HepG2 (cell line): Measurements from ENCODE around the gene PRSS2. TPM values are rescaled to one million over a fixed set of nuclear protein-coding genes. Genes with fewer than 3 reads are reported as not detected.
"Not testable (repeated sequence)": the region's sequence is repeated elsewhere in the genome, so short reads cannot be mapped to it uniquely, and the experiment has no call there.

Experiments used
- ATAC-seq: fragments of 200-7000 bp; cut with Tn5 transposase; 3 replicates; pipeline ENCODE4 v1.9.1; 2020; ENCODE audit warnings: mild to moderate bottlenecking, moderate library complexity
- BruUV-seq: library from RNA; stranded (reverse); fragments of 400-500 nt; replicated peaks from 2 replicates; lab custom pipeline; 2021; lab: Mats Ljungman, UMichigan
- CTCF ChIA-PET: fragments of 300-600 bp; formaldehyde crosslinking; extraction: SDS; loops from one replicate; lab custom pipeline; 2021; ENCODE audit warnings: low total read pairs, inconsistent platforms, low intra/inter-chr PET ratio; lab: Yijun Ruan, JAX
- POLR2A ChIA-PET: fragments of 350-600 bp; sonication (Branson Sonifier 250); formaldehyde crosslinking; loops from one replicate; lab custom pipeline; 2020; ENCODE audit warnings: antibody characterized with exemption, inconsistent platforms; lab: Yijun Ruan, JAX
- DNase-seq: peaks from one replicate; pipeline ENCODE4 v3.0.0-alpha.2; 2015; ENCODE audit warnings: low spot score
- FAIRE-seq: peaks from 3 replicates; lab custom pipeline; 2011; peaks lifted over from hg19 to GRCh38; lab: Jason Lieb, UNC
- H2AFZ ChIP-seq: one replicate; pipeline ENCODE4 v1.6.1; 2011; ENCODE audit warnings: low read length, inconsistent platforms
- H3K27ac ChIP-seq: fragments of 300-600 bp; 3 replicates; pipeline ENCODE4 v1.8.0; 2011; ENCODE audit warnings: mixed run types, mild to moderate bottlenecking, mixed read lengths, low read length, inconsistent platforms; ENCODE audit not compliant: insufficient read depth; ENCODE audit errors: extremely low read length
- H3K27me3 ChIP-seq, 2 experiments: fragments of 200-600 bp in 1 of 2; 2 replicates in 1 of 2; 3 replicates in 1 of 2; pipeline versions ENCODE4 v1.6.0 to v1.8.0; 2011; ENCODE audit warnings: low read length in 2 of 2, mild to moderate bottlenecking in 2 of 2, moderate library complexity in 2 of 2, inconsistent platforms in 1 of 2; ENCODE audit not compliant: insufficient read depth in 2 of 2, control insufficient read depth in 1 of 2
- H3K36me3 ChIP-seq, 2 experiments: fragments of 200-600 bp in 1 of 2; replicated peaks in 1 of 2; 2 replicates in 1 of 2; 3 replicates in 1 of 2; pipeline versions ENCODE4 v1.5.1 to v1.8.0; 2011; ENCODE audit warnings: low read length in 2 of 2, inconsistent platforms in 1 of 2; ENCODE audit not compliant: insufficient read depth in 2 of 2, control insufficient read depth in 1 of 2
- H3K4me1 ChIP-seq: 2 replicates; pipeline ENCODE4 v1.5.1; 2012; ENCODE audit warnings: low read length, inconsistent platforms; ENCODE audit not compliant: insufficient read depth
- H3K4me2 ChIP-seq: 2 replicates; pipeline ENCODE4 v1.6.0; 2011; ENCODE audit warnings: low read depth, low read length, inconsistent platforms
- H3K4me3 ChIP-seq, 3 experiments: fragments of 200-600 bp in 1 of 3; sonication (generic), shearing (Covaris generic) in 1 of 3; replicated peaks in 1 of 3; 2 replicates each; pipeline ENCODE4 v1.5.1; 2011 to 2016; ENCODE audit warnings: low read length in 3 of 3, inconsistent platforms in 2 of 3, low read depth in 2 of 3, mild to moderate bottlenecking in 2 of 3, control low read depth in 1 of 3, mixed read lengths in 1 of 3; ENCODE audit not compliant: insufficient read depth in 1 of 3
- H3K79me2 ChIP-seq: one replicate; pipeline ENCODE4 v1.6.1; 2011; ENCODE audit warnings: low read length, inconsistent platforms; ENCODE audit not compliant: insufficient read depth
- H3K9ac ChIP-seq: 2 replicates; pipeline ENCODE4 v1.6.0; 2011; ENCODE audit warnings: mild to moderate bottlenecking, low read depth, low read length, inconsistent platforms; ENCODE audit not compliant: insufficient read depth
- H3K9me3 ChIP-seq: 2 replicates; pipeline ENCODE4 v1.5.1; 2012; ENCODE audit warnings: mild to moderate bottlenecking, low read length
- H4K20me1 ChIP-seq: 2 replicates; pipeline ENCODE4 v1.6.0; 2011; ENCODE audit warnings: inconsistent platforms, mild to moderate bottlenecking, low read length, moderate library complexity; ENCODE audit not compliant: insufficient read depth
- CBX1 ChIP-seq: IDR thresholded peaks from one replicate; pipeline ENCODE4 v1.6.1; 2016; ENCODE audit warnings: antibody characterized with exemption, low read depth
- HDAC1 ChIP-seq: sonication (generic); formaldehyde crosslinking; IDR thresholded peaks from 2 replicates; pipeline ENCODE4 v1.5.1; 2020; ENCODE audit warnings: mild to moderate bottlenecking, missing genetic modification reagents
- HIVEP1 ChIP-seq: sonication (generic); formaldehyde crosslinking; IDR thresholded peaks from 2 replicates; pipeline ENCODE4 v1.4.0; 2020; ENCODE audit warnings: mild to moderate bottlenecking, missing genetic modification reagents
- HOXA7 ChIP-seq: sonication (generic); formaldehyde crosslinking; IDR thresholded peaks from 2 replicates; pipeline ENCODE4 v1.8.1; 2022; ENCODE audit warnings: mild to moderate bottlenecking, missing genetic modification reagents, moderate library complexity
- KLF16 ChIP-seq, 2 experiments: sonication (generic) in 1 of 2; formaldehyde crosslinking in 1 of 2; IDR thresholded peaks; 2 replicates each; pipeline versions ENCODE4 v1.6.1 to v1.8.0; 2016 to 2023; ENCODE audit warnings: missing genetic modification reagents in 2 of 2, missing compliant biosample characterization in 1 of 2
- MTF2 ChIP-seq: sonication (generic); formaldehyde crosslinking; IDR thresholded peaks from 2 replicates; pipeline ENCODE4 v1.5.0; 2020; ENCODE audit warnings: missing genetic modification reagents, borderline replicate concordance
- NR2C2 ChIP-seq: sonication (generic); formaldehyde crosslinking; IDR thresholded peaks from 2 replicates; pipeline ENCODE4 v1.4.0; 2020; ENCODE audit warnings: missing genetic modification reagents, mild to moderate bottlenecking, moderate library complexity, borderline replicate concordance
- RFX3 ChIP-seq: IDR thresholded peaks from 2 replicates; pipeline ENCODE4 v1.6.1; 2016; ENCODE audit warnings: missing biosample characterization, missing genetic modification reagents
- RFXAP ChIP-seq: sonication (generic); formaldehyde crosslinking; IDR thresholded peaks from 2 replicates; pipeline ENCODE4 v1.4.0; 2020; ENCODE audit warnings: missing genetic modification reagents, borderline replicate concordance
- RORA ChIP-seq: sonication (generic); formaldehyde crosslinking; IDR thresholded peaks from 2 replicates; pipeline ENCODE4 v1.5.0; 2020; ENCODE audit warnings: mild to moderate bottlenecking, missing genetic modification reagents, moderate library complexity
- SIX4 ChIP-seq: sonication (generic); formaldehyde crosslinking; IDR thresholded peaks from 2 replicates; pipeline ENCODE4 v1.4.0; 2020; ENCODE audit warnings: missing genetic modification reagents
- ZFAT ChIP-seq: sonication (generic); formaldehyde crosslinking; conservative IDR thresholded peaks from 2 replicates; pipeline ENCODE4 v1.8.1; 2023; ENCODE audit warnings: missing genetic modification reagents, inconsistent platforms
- ZNF264 ChIP-seq: sonication (generic); formaldehyde crosslinking; IDR thresholded peaks from 2 replicates; pipeline ENCODE4 v1.4.0; 2020; ENCODE audit warnings: missing genetic modification reagents
- ZNF280D ChIP-seq: sonication (generic); formaldehyde crosslinking; IDR thresholded peaks from 2 replicates; pipeline ENCODE4 v1.5.1; 2020; ENCODE audit warnings: mild to moderate bottlenecking, missing genetic modification reagents
- ZNF331 ChIP-seq: sonication (generic); formaldehyde crosslinking; IDR thresholded peaks from 2 replicates; pipeline ENCODE4 v1.4.0; 2020; ENCODE audit warnings: missing genetic modification reagents
- ZNF572 ChIP-seq: sonication (generic); formaldehyde crosslinking; IDR thresholded peaks from 2 replicates; pipeline ENCODE4 v1.5.1; 2020; ENCODE audit warnings: mild to moderate bottlenecking, missing genetic modification reagents
- ZNF709 ChIP-seq: sonication (generic); formaldehyde crosslinking; IDR thresholded peaks from 2 replicates; pipeline ENCODE4 v1.5.0; 2020; ENCODE audit warnings: mild to moderate bottlenecking, missing genetic modification reagents
- WGBS: methylation state at CpG from one replicate; pipeline ENCODE4 v1.1.6; 2017; ENCODE audit warnings: low lambda C conversion rate; 5-methylcytosine and 5-hydroxymethylcytosine counted together
- in situ Hi-C: cut with HindIII; loops from 2 replicates; pipeline ENCODE4 v1.10.0; 2017; ENCODE audit warnings: low pct_unique_long_range_greater_than_20kb; ENCODE audit not compliant: extremely low pct_ligation_motif_present
- intact Hi-C: fragments of 100-400 bp; cut with micrococcal nuclease; formaldehyde crosslinking; loops from one replicate; pipeline ENCODE4 v1.10.0; 2022; ENCODE audit not compliant: unreplicated experiment
- polyA plus RNA-seq, 8 experiments: library from polyadenylated mRNA; depleted of rRNA in 3 of 8; stranded (reverse) in 7 of 8; unstranded in 1 of 8; fragments of >200 nt; fragmentation: Illumina TruSeq in 4 of 8; extraction: Trizol in 4 of 8; gene quantifications; 2 replicates each; pipeline versions ENCODE4 v1.2.1 to v1.2.3, GENCODE V29; 2011 to 2016; ENCODE audit warnings: low read depth in 4 of 8, missing spikeins in 1 of 8, mixed read lengths in 1 of 8; ENCODE audit not compliant: insufficient read depth in 1 of 8
- total RNA-seq, 5 experiments: library from RNA; depleted of rRNA; stranded (reverse); fragments of >200 nt; fragmentation: Illumina TruSeq; extraction: Trizol; gene quantifications; 2 replicates each; pipeline ENCODE4 v1.2.3, GENCODE V29; 2016; ENCODE audit warnings: low read depth in 1 of 5

The PRSS2 gene
- total and polyA plus RNA-seq, 2 of the 13 experiments (the other 11 are each of a cell fraction or from before 2014, with no cell fraction given), result not detected

- TF ChIP-seq NR2C2 (CRISPR knock-in tag), result no peak
These were observed 3.3 kb upstream of the PRSS2 start (continued) for GRCh38 chr7:142767451-142767850.

- H3K4me1 ChIP-seq, result no peaks in the 10 kb centered on the region
- POLR2A ChIA-PET, result no interaction called here
- no peak for ATAC-seq
- H3K79me2 ChIP-seq, result no peaks in the 10 kb centered on the region
- no TSS peak for BruUV-seq
- DNase-seq, result no peak
- in situ Hi-C loops (no loop called here), intact Hi-C loops (no loop called here)
- CTCF ChIA-PET, result no interaction called here
- no peaks in the 10 kb centered on the region for H4K20me1 ChIP-seq
- WGBS, result 0% methylated on average over 1 of the region's 1 CpG
- no peak overlapping the region for H2AFZ ChIP-seq
- H3K27ac ChIP-seq, result no peak overlapping the region
- FAIRE-seq, result no peak
- H3K27me3 ChIP-seq, result no peaks in the 10 kb centered on the region
- TF ChIP-seq HIVEP1 (CRISPR knock-in tag) (no peak), RFX3 (CRISPR knock-in tag) (no peak), ZNF331 (CRISPR knock-in tag) (no peak), KLF16 (CRISPR knock-in tag; IDR thresholded peaks at IDR 0.05) (no peak), RORA (no peak), HOXA7 (CRISPR knock-in tag) (no peak), HDAC1 (no peak), ZNF709 (CRISPR knock-in tag) (no peak), ZNF572 (CRISPR knock-in tag) (no peak), CBX1 (no peak), ZNF280D (CRISPR knock-in tag) (no peak), ZNF264 (CRISPR knock-in tag) (no peak), ZFAT (CRISPR knock-in tag) (no peak), SIX4 (CRISPR knock-in tag) (no peak), MTF2 (no peak), RFXAP (no peak)
- H3K4me2 ChIP-seq, result no peak overlapping the region
- no peaks in the 10 kb centered on the region for H3K36me3 ChIP-seq
- no peaks in the 10 kb centered on the region for H3K9me3 ChIP-seq
- no peak overlapping the region for H3K4me3 ChIP-seq
- no peak overlapping the region for H3K9ac ChIP-seq
These were observed 2.9 kb upstream of the PRSS2 start for GRCh38 chr7:142767861-142768260.

GRCh38 chr7:142768885-142769284 is 1.9 kb upstream of the PRSS2 start:
- in situ Hi-C loops, CTCF ChIA-PET, BruUV-seq, H3K4me1 ChIP-seq, H3K4me3 ChIP-seq, ATAC-seq, intact Hi-C loops, H2AFZ ChIP-seq, POLR2A ChIA-PET, H3K9ac ChIP-seq, H3K79me2 ChIP-seq, H3K27me3 ChIP-seq, H3K36me3 ChIP-seq, DNase-seq, H3K9me3 ChIP-seq, H3K27ac ChIP-seq, H3K4me2 ChIP-seq, FAIRE-seq, H4K20me1 ChIP-seq: not testable (repeated sequence)
- 0% methylated on average over 3 of the region's 3 CpGs for WGBS
